Heart left ventricle (tissue), 13 donors: Measurements from ENCODE around the gene MICALL1.

ENCODE experiments used
- CTCF ChIP-seq, 12 donors: fragments of 200-600 bp; sonication (generic) in 4 of 12; IDR thresholded peaks; one replicate each; pipeline versions ENCODE4 v1.5.0 to v1.8.0; 2018 to 2022; ENCODE audit warnings: antibody characterized with exemption in 12 of 12, mild to moderate bottlenecking in 5 of 12
- POLR2A ChIP-seq, 2 donors: fragments of 450-650 bp; IDR thresholded peaks; one replicate each; pipeline ENCODE4 v1.6.1; 2017; ENCODE audit warnings: antibody characterized with exemption in 2 of 2, mild to moderate bottlenecking in 2 of 2, moderate library complexity in 2 of 2
- donor health status: ischemic (EF 13 %, LVEDD 7.1; RV severe dilation, severe dysfunction).
- donor health status: DM: no; HTN: yes; CAD: no.
- donor health status: DM: no; HTN: no; CAD: no.
- donor health status: ischemic (EF 25% LVEDD 6.9; RV normal size, moderate dysfunction).
- donor health status: ischemic (EF 25% LVEDD 5.7; RV mildly dilated, moderate dysfunction).
- donor health status: ischemic (EF 35%, LVEDD 5.7; RV mildly dilated, moderate dysfunction).
- donor health status: nonischemic (EF 11% LVEDD 7.7; RV severe dilation, severe dysfunction).
- donor health status: DM: yes; HTN: yes; CAD: no.
- donor health status: PGD.
- donor health status: ischemic (EF 29% LVEDD 5.4; RV normal size, mild dysfunction).
- donor health status: nonischemic (EF 23%, LVEDD 6.1; RV moderate dilation, normal function).

- TF ChIP-seq POLR2A (IDR thresholded peaks at IDR 0.05) (no peak), CTCF (IDR thresholded peaks at IDR 0.05) (no peak)
Observed at GRCh38 chr22:37942133-37942532, 36.0 kb downstream of the MICALL1 start.
